GM18526 (cell line): ENCODE data around the gene CEL.

ENCODE experiments used
- POLR2A ChIP-seq: IDR thresholded peaks from 3 replicates; pipeline ENCODE4 v1.6.1; 2011; ENCODE audit not compliant: insufficient read length; ENCODE audit errors: extremely low read depth

CEL gene

GRCh38 chr9:133043449-133044035 lies 18.2 kb upstream of the CEL start:
- TF ChIP-seq POLR2A, result no peak

- TF ChIP-seq POLR2A, result no peak
Measured at GRCh38 chr9:133044125-133044524, 17.7 kb upstream of the CEL start.

- TF ChIP-seq POLR2A, result no peak
Measured at GRCh38 chr9:133044661-133045060, 17.1 kb upstream of the CEL start.

- TF ChIP-seq POLR2A, result no peak
Measured at GRCh38 chr9:133045132-133045531, 16.6 kb upstream of the CEL start.

GRCh38 chr9:133046196-133046899 lies 15.4 kb upstream of the CEL start:
- TF ChIP-seq POLR2A, result no peak

GRCh38 chr9:133046900-133047295 lies 14.9 kb upstream of the CEL start:
- no peak for TF ChIP-seq POLR2A

- TF ChIP-seq POLR2A, result no peak
Measured at GRCh38 chr9:133048595-133048994, 13.2 kb upstream of the CEL start.

- TF ChIP-seq POLR2A, result no peak
Measured at GRCh38 chr9:133049043-133049442, 12.7 kb upstream of the CEL start.

GRCh38 chr9:133050142-133050541 lies 11.6 kb upstream of the CEL start:
- no peak for TF ChIP-seq POLR2A

GRCh38 chr9:133050781-133051180 lies 11.0 kb upstream of the CEL start:
- TF ChIP-seq POLR2A, result no peak

- TF ChIP-seq POLR2A, result no peak
Measured at GRCh38 chr9:133051281-133051900, 10.4 kb upstream of the CEL start.

- no peak for TF ChIP-seq POLR2A
Measured at GRCh38 chr9:133051966-133052539, 9.7 kb upstream of the CEL start.

- TF ChIP-seq POLR2A, result no peak
Measured at GRCh38 chr9:133054194-133054890, 7.4 kb upstream of the CEL start.

- TF ChIP-seq POLR2A, result no peak
Measured at GRCh38 chr9:133054966-133055365, 6.8 kb upstream of the CEL start.

- TF ChIP-seq POLR2A, result no peak
Measured at GRCh38 chr9:133055788-133056420, 5.9 kb upstream of the CEL start.
